HEK293 (cell line): ENCODE data around the gene HOXB4.
A peak's percentile ranks its signal among the peaks of the same experiment; 100 is the strongest.

Source experiments
- CTCF ChIA-PET: fragments of 350-600 bp; formaldehyde crosslinking; extraction: SDS; loops from one replicate; lab custom pipeline; 2021; ENCODE audit warnings: antibody characterized with exemption; lab: Yijun Ruan, JAX
- POLR2A ChIA-PET: fragments of 300-600 bp; formaldehyde crosslinking; extraction: SDS; loops from one replicate; lab custom pipeline; 2020; ENCODE audit warnings: antibody characterized with exemption, inconsistent platforms; lab: Yijun Ruan, JAX
- H3K27ac ChIP-seq: fragments of 200-500 bp; sonication (Bioruptor generic); 2 replicates; pipeline ENCODE4 v1.5.1; 2014; ENCODE audit warnings: low read depth, low read length, control low read depth, inconsistent platforms; ENCODE audit errors: extremely low read depth
- H3K36me3 ChIP-seq, 2 experiments: fragments of 200-500 bp in 1 of 2; sonication (Bioruptor generic) in 1 of 2; 1 replicate in 1 of 2; 2 replicates in 1 of 2; pipeline ENCODE4 v1.5.1; 2014 to 2017; ENCODE audit warnings: inconsistent platforms in 2 of 2, low read length in 2 of 2; ENCODE audit not compliant: control insufficient read depth in 2 of 2, insufficient read depth in 1 of 2
- H3K4me1 ChIP-seq: fragments of 200-500 bp; sonication (Bioruptor generic); 2 replicates; pipeline ENCODE4 v1.5.1; 2014; ENCODE audit warnings: mild to moderate bottlenecking, low read length, inconsistent platforms; ENCODE audit not compliant: control insufficient read depth, insufficient read depth
- H3K4me3 ChIP-seq: 2 replicates; pipeline ENCODE4 v1.5.1; 2011; ENCODE audit warnings: low read depth, mild to moderate bottlenecking, control low read depth, low read length, moderate library complexity
- H3K9me3 ChIP-seq: fragments of 200-500 bp; sonication (Bioruptor generic); 2 replicates; pipeline ENCODE4 v1.5.1; 2014; ENCODE audit warnings: low read depth, low read length, inconsistent platforms; ENCODE audit not compliant: control insufficient read depth, insufficient read depth
- AEBP2 ChIP-seq: fragments of 450-650 bp; formaldehyde crosslinking; IDR thresholded peaks from 2 replicates; pipeline ENCODE4 v1.5.1; 2016; ENCODE audit warnings: missing biosample characterization, missing genetic modification characterization, borderline replicate concordance
- CTCF ChIP-seq: fragments of 450-650 bp; formaldehyde crosslinking; IDR thresholded peaks from 2 replicates; pipeline ENCODE4 v1.5.1; 2016; ENCODE audit warnings: missing biosample characterization, missing genetic modification characterization
- GLIS1 ChIP-seq: fragments of 450-650 bp; formaldehyde crosslinking; IDR thresholded peaks from 2 replicates; pipeline ENCODE4 v1.5.1; 2016; ENCODE audit warnings: missing biosample characterization, missing genetic modification characterization
- HIC1 ChIP-seq: fragments of 450-650 bp; formaldehyde crosslinking; IDR thresholded peaks from 2 replicates; pipeline ENCODE4 v1.5.1; 2016; ENCODE audit warnings: missing biosample characterization, missing genetic modification characterization
- IKZF3 ChIP-seq: fragments of 450-650 bp; IDR thresholded peaks from 2 replicates; pipeline ENCODE4 v1.5.0; 2018; ENCODE audit warnings: missing biosample characterization, mild to moderate bottlenecking, missing genetic modification characterization, moderate library complexity
- PRDM1 ChIP-seq: fragments of 450-650 bp; formaldehyde crosslinking; IDR thresholded peaks from 2 replicates; pipeline ENCODE4; 2016; ENCODE audit warnings: missing biosample characterization, missing genetic modification characterization
- ZBTB8A ChIP-seq: fragments of 450-650 bp; formaldehyde crosslinking; IDR thresholded peaks from 2 replicates; pipeline ENCODE4 v1.5.1; 2016; ENCODE audit warnings: missing biosample characterization, missing genetic modification characterization
- ZFP69B ChIP-seq: fragments of 450-650 bp; formaldehyde crosslinking; IDR thresholded peaks from 2 replicates; pipeline ENCODE4 v1.5.1; 2016; ENCODE audit warnings: missing biosample characterization, missing genetic modification characterization
- ZNF132 ChIP-seq: fragments of 450-650 bp; formaldehyde crosslinking; IDR thresholded peaks from 2 replicates; pipeline ENCODE4 v1.5.1; 2017; ENCODE audit warnings: missing biosample characterization, missing genetic modification characterization, borderline replicate concordance
- ZNF2 ChIP-seq: fragments of 450-650 bp; formaldehyde crosslinking; IDR thresholded peaks from 2 replicates; pipeline ENCODE4 v1.5.1; 2016; ENCODE audit warnings: missing biosample characterization, missing genetic modification characterization
- ZNF26 ChIP-seq: fragments of 450-650 bp; formaldehyde crosslinking; IDR thresholded peaks from 2 replicates; pipeline ENCODE4 v1.5.1; 2016; ENCODE audit warnings: missing biosample characterization, missing genetic modification characterization
- ZNF350 ChIP-seq: fragments of 450-650 bp; formaldehyde crosslinking; IDR thresholded peaks from 2 replicates; pipeline ENCODE4 v1.5.0; 2017; ENCODE audit warnings: missing biosample characterization, mild to moderate bottlenecking, missing genetic modification characterization
- ZNF366 ChIP-seq: fragments of 450-650 bp; formaldehyde crosslinking; conservative IDR thresholded peaks from 2 replicates; pipeline ENCODE4 v1.5.1; 2016; ENCODE audit warnings: missing biosample characterization, missing genetic modification characterization
- ZNF391 ChIP-seq: fragments of 450-650 bp; formaldehyde crosslinking; IDR thresholded peaks from 2 replicates; pipeline ENCODE4 v1.5.1; 2016; ENCODE audit warnings: low read depth, missing biosample characterization, missing genetic modification characterization, borderline replicate concordance
- ZNF423 ChIP-seq: fragments of 450-650 bp; formaldehyde crosslinking; IDR thresholded peaks from 2 replicates; pipeline ENCODE4 v1.5.1; 2016; ENCODE audit warnings: missing biosample characterization, missing genetic modification characterization
- ZNF426 ChIP-seq: fragments of 450-650 bp; formaldehyde crosslinking; IDR thresholded peaks from 2 replicates; pipeline ENCODE4 v1.5.1; 2017; ENCODE audit warnings: missing biosample characterization, missing genetic modification characterization, mild to moderate bottlenecking, inconsistent platforms, moderate library complexity
- ZNF529 ChIP-seq: fragments of 450-650 bp; formaldehyde crosslinking; IDR thresholded peaks from 2 replicates; pipeline ENCODE4 v1.5.1; 2017; ENCODE audit warnings: missing genetic modification characterization, missing biosample characterization; ENCODE audit not compliant: insufficient replicate concordance
- ZNF560 ChIP-seq: fragments of 450-650 bp; formaldehyde crosslinking; IDR thresholded peaks from 2 replicates; pipeline ENCODE4 v1.5.1; 2017; ENCODE audit warnings: missing biosample characterization, missing genetic modification characterization, borderline replicate concordance
- ZNF704 ChIP-seq: fragments of 450-650 bp; formaldehyde crosslinking; IDR thresholded peaks from 2 replicates; pipeline ENCODE4 v1.5.1; 2016; ENCODE audit warnings: missing biosample characterization, missing genetic modification characterization
- ZNF843 ChIP-seq: fragments of 450-650 bp; formaldehyde crosslinking; IDR thresholded peaks from 2 replicates; pipeline ENCODE4 v1.5.1; 2016; ENCODE audit warnings: missing biosample characterization, missing genetic modification characterization

Gene HOXB4

GRCh38 chr17:48565022-48565554 lies 13.1 kb downstream of the HOXB4 start (continued):
- no peak for TF ChIP-seq ZNF704 (tag by site-specific recombination)
- TF ChIP-seq ZNF426 (tag by site-specific recombination), result no peak
- TF ChIP-seq IKZF3 (tag by site-specific recombination), result peak; percentile 30; the same call in 1 of the 2 replicates
- TF ChIP-seq ZNF843, result no peak
- no peak for TF ChIP-seq ZNF560
- TF ChIP-seq ZNF132 (tag by site-specific recombination), result no peak
- no peak for TF ChIP-seq ZFP69B (tag by site-specific recombination)
- no peak for TF ChIP-seq AEBP2
- TF ChIP-seq ZNF529 (tag by site-specific recombination), result no peak
- TF ChIP-seq GLIS1, result no peak
- TF ChIP-seq, all 188 proteins: peak for 5

- H3K27ac ChIP-seq, result no peak overlapping the region; the same call in 1 of the 2 replicates
- no peaks in the 10 kb centered on the region for H3K9me3 ChIP-seq
- H3K36me3 ChIP-seq, result peaks cover 15 to 58% of the 10 kb centered on the region in 2 experiments
- no peak for TF ChIP-seq ZNF26 (tag by site-specific recombination)
- 0 out of 2 replicates have a peak, but pooled peaks have one; percentile 19 for TF ChIP-seq HIC1 (tag by site-specific recombination)
- TF ChIP-seq ZNF391 (tag by site-specific recombination), result no peak
- TF ChIP-seq ZNF423, result no peak
- TF ChIP-seq ZNF2 (tag by site-specific recombination), result no peak
- no peak for TF ChIP-seq ZNF350 (tag by site-specific recombination)
- peak; percentile 14; the same call in 1 of the 2 replicates for TF ChIP-seq ZBTB8A (tag by site-specific recombination)
- no peak for TF ChIP-seq ZNF704 (tag by site-specific recombination)
- peak; percentile 59 for TF ChIP-seq ZNF366 (tag by site-specific recombination)
- TF ChIP-seq CTCF (tag by site-specific recombination), result no peak
- peak; percentile 83 for TF ChIP-seq PRDM1
- peaks cover 89% of the 10 kb centered on the region for H3K4me1 ChIP-seq
- no peak overlapping the region for H3K4me3 ChIP-seq
- ChIA-PET CTCF (interaction anchor here (1.2 to 2.0 kb wide), 3 partner anchors 19 to 29 kb away, joined by 3 to 5 read pairs (median 4); partner anchors contain the start of gene HOXB5), POLR2A (interaction anchor here (0.7 kb wide), 1 partner anchor 9 kb away, joined by 3 read pairs; no protein-coding TSS in a partner anchor)
Measured at GRCh38 chr17:48564188-48565021, 13.7 kb downstream of the HOXB4 start.
